Osteoblast (primary cell): ENCODE data around the gene PBX1. TPM values are rescaled to one million over a fixed set of nuclear protein-coding genes. Genes with fewer than 3 reads are reported as not detected.

Source experiments
- DNase-seq: peaks from one replicate; pipeline ENCODE4 v3.0.0; 2011; ENCODE audit warnings: low spot score, mixed read lengths; ENCODE audit not compliant: insufficient read length; ENCODE audit errors: missing footprints
- H2AFZ ChIP-seq: 2 replicates; pipeline ENCODE4 v1.6.0; 2011; ENCODE audit warnings: mild to moderate bottlenecking, low read length
- H3K27ac ChIP-seq: 2 replicates; pipeline ENCODE4 v1.5.1; 2011; ENCODE audit warnings: mild to moderate bottlenecking, low read depth, low read length, moderate library complexity
- H3K27me3 ChIP-seq: 2 replicates; pipeline ENCODE4 v1.6.0; 2012; ENCODE audit warnings: mild to moderate bottlenecking, control low read depth, inconsistent platforms, low read length, moderate library complexity; ENCODE audit not compliant: insufficient read depth
- H3K36me3 ChIP-seq: 2 replicates; pipeline ENCODE4 v1.5.1; 2011; ENCODE audit warnings: mild to moderate bottlenecking, low read length, control low read depth, moderate library complexity; ENCODE audit not compliant: insufficient read depth
- H3K4me1 ChIP-seq: 2 replicates; pipeline ENCODE4 v1.5.1; 2011; ENCODE audit warnings: mild to moderate bottlenecking, low read length, control low read depth, moderate library complexity; ENCODE audit not compliant: insufficient read depth
- H3K4me2 ChIP-seq: 2 replicates; pipeline ENCODE4 v1.6.0; 2011; ENCODE audit warnings: mild to moderate bottlenecking, low read length; ENCODE audit not compliant: insufficient read depth
- H3K4me3 ChIP-seq: fragments of 200-600 bp; sonication (generic); 3 replicates; pipeline ENCODE4 v1.5.1; 2012; ENCODE audit warnings: mild to moderate bottlenecking, low read length, inconsistent platforms; ENCODE audit not compliant: insufficient read depth
- H3K79me2 ChIP-seq: 2 replicates; pipeline ENCODE4 v1.6.0; 2012; ENCODE audit warnings: mild to moderate bottlenecking, low read length, control low read depth, inconsistent platforms; ENCODE audit not compliant: insufficient read depth
- H3K9me3 ChIP-seq: 2 replicates; pipeline ENCODE4 v1.5.1; 2011; ENCODE audit warnings: low read depth, low read length, control low read depth
- H4K20me1 ChIP-seq: 2 replicates; pipeline ENCODE4 v1.6.0; 2012; ENCODE audit warnings: mild to moderate bottlenecking, low read length, control low read depth; ENCODE audit not compliant: insufficient read depth
- total RNA-seq: library from RNA; depleted of rRNA; stranded (reverse); fragments of >200 nt; gene quantifications from 2 replicates; pipeline ENCODE4 v1.2.3, GENCODE V29; 2012
- TF ChIP-seq, protein P1 (sequence below): IDR thresholded peaks from 2 replicates; pipeline ENCODE4 v1.5.1; 2011; ENCODE audit warnings: mild to moderate bottlenecking, low read depth, low read length, moderate library complexity; ENCODE audit errors: extremely low read depth

Gene PBX1
- total RNA-seq, 1 donor, result 10.1 TPM

DNA sequence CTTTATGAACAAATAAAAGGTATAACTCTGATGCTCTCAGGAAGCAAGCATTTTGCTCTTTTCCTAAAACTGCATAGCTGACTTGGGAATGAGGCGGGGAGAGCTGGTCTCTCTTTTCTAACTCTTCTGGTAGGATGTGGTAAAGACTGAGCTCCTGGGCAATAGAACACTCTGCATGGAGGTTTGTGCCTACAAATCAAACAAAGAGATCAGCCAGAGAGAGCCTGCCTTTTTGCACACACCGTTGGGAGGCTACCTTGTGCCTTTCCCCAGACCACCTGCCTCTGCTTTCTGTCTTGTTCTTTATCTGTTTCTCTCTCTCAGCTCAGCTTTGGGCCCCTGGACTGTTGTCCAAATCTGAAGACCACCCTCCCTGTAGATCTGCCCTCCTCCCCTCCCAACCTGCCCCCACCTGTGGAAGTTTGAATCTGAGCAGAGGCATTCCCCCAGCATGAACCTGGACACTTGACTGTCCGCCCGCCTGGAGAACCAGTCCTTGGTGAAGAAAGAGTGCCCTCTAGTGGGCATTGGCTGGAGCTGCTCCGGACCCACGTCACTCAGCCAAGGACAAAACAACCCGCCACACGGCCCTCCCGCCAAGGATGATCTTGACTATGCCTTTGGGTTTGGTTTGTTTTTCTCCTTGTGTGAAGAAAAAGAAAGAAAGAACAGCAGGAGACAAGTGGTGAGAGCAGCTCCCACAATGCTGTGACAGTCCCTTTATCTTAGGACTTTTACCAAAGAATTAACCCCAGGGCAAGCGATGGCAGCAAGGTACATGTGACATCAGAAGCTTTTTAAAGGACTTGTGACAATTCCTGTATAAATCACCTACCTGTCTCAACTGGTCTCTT, 228.2 kb downstream of the PBX1 start:
- Histone ChIP-seq H3K4me2 (peak overlapping the region; percentile 54), H3K9me3 (no peaks in the 10 kb centered on the region), H3K79me2 (no peaks in the 10 kb centered on the region), H4K20me1 (no peaks in the 10 kb centered on the region), H3K4me3 (no peak overlapping the region), H2AFZ (peak overlapping the region; percentile 37), H3K36me3 (no peaks in the 10 kb centered on the region), H3K27me3 (peaks cover 6% of the 10 kb centered on the region), H3K4me1 (peaks cover 3% of the 10 kb centered on the region), H3K27ac (no peak overlapping the region)
- TF ChIP-seq, protein P1, sequence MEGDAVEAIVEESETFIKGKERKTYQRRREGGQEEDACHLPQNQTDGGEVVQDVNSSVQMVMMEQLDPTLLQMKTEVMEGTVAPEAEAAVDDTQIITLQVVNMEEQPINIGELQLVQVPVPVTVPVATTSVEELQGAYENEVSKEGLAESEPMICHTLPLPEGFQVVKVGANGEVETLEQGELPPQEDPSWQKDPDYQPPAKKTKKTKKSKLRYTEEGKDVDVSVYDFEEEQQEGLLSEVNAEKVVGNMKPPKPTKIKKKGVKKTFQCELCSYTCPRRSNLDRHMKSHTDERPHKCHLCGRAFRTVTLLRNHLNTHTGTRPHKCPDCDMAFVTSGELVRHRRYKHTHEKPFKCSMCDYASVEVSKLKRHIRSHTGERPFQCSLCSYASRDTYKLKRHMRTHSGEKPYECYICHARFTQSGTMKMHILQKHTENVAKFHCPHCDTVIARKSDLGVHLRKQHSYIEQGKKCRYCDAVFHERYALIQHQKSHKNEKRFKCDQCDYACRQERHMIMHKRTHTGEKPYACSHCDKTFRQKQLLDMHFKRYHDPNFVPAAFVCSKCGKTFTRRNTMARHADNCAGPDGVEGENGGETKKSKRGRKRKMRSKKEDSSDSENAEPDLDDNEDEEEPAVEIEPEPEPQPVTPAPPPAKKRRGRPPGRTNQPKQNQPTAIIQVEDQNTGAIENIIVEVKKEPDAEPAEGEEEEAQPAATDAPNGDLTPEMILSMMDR, result peak; percentile 96
- DNase-seq, result peak; percentile 96

DNA sequence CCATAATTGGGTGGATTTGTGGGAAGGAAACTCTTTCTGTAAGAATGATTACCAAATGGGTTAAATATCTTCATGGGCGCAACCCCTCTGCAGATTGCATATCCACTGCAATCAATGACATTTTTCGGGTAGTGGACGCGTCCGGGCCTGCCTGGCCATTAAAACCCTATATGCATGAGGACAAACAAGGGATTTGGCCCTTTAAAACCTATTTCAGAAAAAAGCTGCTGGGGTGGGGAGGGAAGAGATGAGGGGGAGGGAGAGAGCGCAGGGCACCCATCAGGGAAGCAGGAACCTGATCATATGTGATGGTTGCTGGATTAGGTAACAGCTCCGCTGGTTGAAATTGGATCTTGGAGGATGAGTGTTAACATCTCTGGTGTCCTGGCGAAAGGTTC, 228.8 kb downstream of the PBX1 start:
- Histone ChIP-seq H4K20me1 (no peaks in the 10 kb centered on the region), H3K9me3 (no peaks in the 10 kb centered on the region), H3K4me2 (no peak overlapping the region), H3K36me3 (no peaks in the 10 kb centered on the region), H2AFZ (no peak overlapping the region), H3K79me2 (no peaks in the 10 kb centered on the region), H3K4me1 (peaks cover 3% of the 10 kb centered on the region), H3K27me3 (peaks cover 6% of the 10 kb centered on the region), H3K4me3 (no peak overlapping the region), H3K27ac (no peak overlapping the region)
- TF ChIP-seq, protein P1, result no peak
- no peak for DNase-seq

DNA sequence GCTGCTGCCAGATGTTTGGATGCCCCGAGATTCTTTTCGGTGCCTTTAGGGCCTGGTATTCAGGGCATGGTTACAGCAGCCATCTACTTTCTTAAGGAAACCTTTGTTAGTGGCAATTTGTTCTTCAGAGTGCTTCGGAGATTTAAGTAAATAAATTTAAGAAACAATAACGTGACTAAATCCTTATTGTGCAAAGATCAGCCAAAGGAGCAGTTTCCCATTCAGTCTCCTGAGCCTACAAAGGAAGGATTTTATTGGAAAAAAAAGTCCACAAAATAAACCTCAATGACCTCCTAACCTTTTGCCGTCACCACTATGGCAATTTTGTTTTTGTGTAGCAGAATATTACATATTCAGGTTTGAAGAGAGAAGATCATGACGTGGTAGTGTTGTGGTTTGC, 231.1 kb downstream of the PBX1 start:
- no peak for DNase-seq
- Histone ChIP-seq H3K27ac (no peak overlapping the region), H3K79me2 (no peaks in the 10 kb centered on the region), H3K36me3 (no peaks in the 10 kb centered on the region), H3K4me3 (no peak overlapping the region), H3K4me2 (no peak overlapping the region), H4K20me1 (no peaks in the 10 kb centered on the region), H3K9me3 (no peaks in the 10 kb centered on the region), H2AFZ (no peak overlapping the region), H3K27me3 (peaks cover 6% of the 10 kb centered on the region), H3K4me1 (peaks cover 11% of the 10 kb centered on the region)
- TF ChIP-seq, protein P1, result no peak

DNA sequence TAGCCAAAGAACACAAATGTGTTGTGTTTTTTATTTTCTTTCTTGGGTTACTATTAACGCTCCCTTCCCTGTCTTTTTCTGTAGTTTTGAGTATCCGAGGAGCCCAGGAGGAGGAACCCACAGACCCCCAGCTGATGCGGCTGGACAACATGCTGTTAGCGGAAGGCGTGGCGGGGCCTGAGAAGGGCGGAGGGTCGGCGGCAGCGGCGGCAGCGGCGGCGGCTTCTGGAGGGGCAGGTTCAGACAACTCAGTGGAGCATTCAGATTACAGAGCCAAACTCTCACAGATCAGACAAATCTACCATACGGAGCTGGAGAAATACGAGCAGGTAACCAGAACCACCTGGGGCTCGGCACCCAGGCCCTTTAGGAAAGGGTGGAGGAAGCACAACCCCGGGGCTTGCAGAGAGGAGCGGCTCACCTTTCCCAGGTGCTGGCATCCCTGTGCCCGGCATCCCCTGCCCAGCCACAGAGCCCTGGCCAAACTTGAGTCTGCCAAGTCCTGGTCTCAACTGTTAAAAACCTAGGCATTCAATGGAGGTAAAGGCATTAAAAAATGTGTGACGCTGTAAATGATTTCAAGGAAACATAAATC, 233.5 kb downstream of the PBX1 start:
- H3K4me3 ChIP-seq, result no peak overlapping the region
- no peaks in the 10 kb centered on the region for H3K9me3 ChIP-seq
- no peaks in the 10 kb centered on the region for H3K36me3 ChIP-seq
- peaks cover 5% of the 10 kb centered on the region for H3K27me3 ChIP-seq
- peaks cover 9% of the 10 kb centered on the region for H3K4me1 ChIP-seq
- no peaks in the 10 kb centered on the region for H4K20me1 ChIP-seq
- no peak overlapping the region for H3K27ac ChIP-seq
- no peaks in the 10 kb centered on the region for H3K79me2 ChIP-seq
- H3K4me2 ChIP-seq, result no peak overlapping the region
- peak; percentile 54 for DNase-seq
- no peak overlapping the region for H2AFZ ChIP-seq
- TF ChIP-seq, protein P1, result no peak
